Measurements from ENCODE around the gene CNIH3. TPM values are rescaled to one million over a fixed set of nuclear protein-coding genes. Genes with fewer than 3 reads are reported as not detected.

CNIH3 gene
- total RNA-seq, 1 donor from 2014 or later: 1.8 TPM

GRCh38 chr1:224613486-224613885, 2.6 kb upstream of the CNIH3 start:
- DNase-seq (ENCODE audit: low read depth in 2 of 2): no peak

GRCh38 chr1:224616756-224617409, 766 bp downstream of the CNIH3 start:
- peak in 1 of 2 donors; percentile 6 for DNase-seq (ENCODE audit: low read depth in 2 of 2)

GRCh38 chr1:224617410-224618355, 1.6 kb downstream of the CNIH3 start:
- DNase-seq (ENCODE audit: low read depth in 2 of 2): no peak

GRCh38 chr1:224619209-224619608, 3.1 kb downstream of the CNIH3 start:
- DNase-seq (ENCODE audit: low read depth in 2 of 2): no peak

- DNase-seq (ENCODE audit: low read depth in 2 of 2): no peak
Measured at GRCh38 chr1:224620105-224620504, 4.0 kb downstream of the CNIH3 start.

- DNase-seq (ENCODE audit: low read depth in 2 of 2): no peak
Measured at GRCh38 chr1:224621813-224622682, 5.9 kb downstream of the CNIH3 start.

GRCh38 chr1:224622831-224623230, 6.7 kb downstream of the CNIH3 start:
- no peak for DNase-seq (ENCODE audit: low read depth in 2 of 2)

- DNase-seq (ENCODE audit: low read depth in 2 of 2): peak in 1 of 2 donors; percentile 77
Measured at GRCh38 chr1:224623310-224623714, 7.2 kb downstream of the CNIH3 start.

GRCh38 chr1:224623743-224624333, 7.7 kb downstream of the CNIH3 start:
- DNase-seq (ENCODE audit: low read depth in 2 of 2): peak; percentile 18 to 91

- no peak for DNase-seq (ENCODE audit: low read depth in 2 of 2)
Measured at GRCh38 chr1:224624432-224624831, 8.3 kb downstream of the CNIH3 start.

- DNase-seq (ENCODE audit: low read depth in 2 of 2): peak in 1 of 2 donors; percentile 42
Measured at GRCh38 chr1:224626042-224626441, 9.9 kb downstream of the CNIH3 start.

GRCh38 chr1:224629965-224630364, 13.8 kb downstream of the CNIH3 start:
- DNase-seq (ENCODE audit: low read depth in 2 of 2): no peak

- no peak for DNase-seq (ENCODE audit: low read depth in 2 of 2)
Measured at GRCh38 chr1:224631462-224632115, 15.5 kb downstream of the CNIH3 start.

- DNase-seq (ENCODE audit: low read depth in 2 of 2): peak in 1 of 2 donors; percentile 62
Measured at GRCh38 chr1:224632381-224632871, 16.3 kb downstream of the CNIH3 start.

- DNase-seq (ENCODE audit: low read depth in 2 of 2): no peak
Measured at GRCh38 chr1:224632921-224633321, 16.8 kb downstream of the CNIH3 start.

GRCh38 chr1:224635356-224635755, 19.2 kb downstream of the CNIH3 start:
- peak in 1 of 2 donors; percentile 55 for DNase-seq (ENCODE audit: low read depth in 2 of 2)

- no peak for DNase-seq (ENCODE audit: low read depth in 2 of 2)
Measured at GRCh38 chr1:224637515-224637914, 21.4 kb downstream of the CNIH3 start.

- no peak for DNase-seq (ENCODE audit: low read depth in 2 of 2)
Measured at GRCh38 chr1:224637936-224638335, 21.8 kb downstream of the CNIH3 start.

GRCh38 chr1:224639426-224639975, 23.4 kb downstream of the CNIH3 start:
- DNase-seq (ENCODE audit: low read depth in 2 of 2): no peak

GRCh38 chr1:224640018-224640417, 23.9 kb downstream of the CNIH3 start:
- DNase-seq (ENCODE audit: low read depth in 2 of 2): no peak

All from lung microvascular endothelial cell (primary cell).